Myometrial cell (primary cell): ENCODE measurements around the gene TBC1D19. TPM values are rescaled to one million over a fixed set of nuclear protein-coding genes. Genes with fewer than 3 reads are reported as not detected.

Experiments used
- total RNA-seq: library from RNA; depleted of rRNA; stranded (reverse); fragments of >200 nt; gene quantifications from 2 replicates; pipeline ENCODE4 v1.2.3, GENCODE V29; 2015

The TBC1D19 gene, protein sequence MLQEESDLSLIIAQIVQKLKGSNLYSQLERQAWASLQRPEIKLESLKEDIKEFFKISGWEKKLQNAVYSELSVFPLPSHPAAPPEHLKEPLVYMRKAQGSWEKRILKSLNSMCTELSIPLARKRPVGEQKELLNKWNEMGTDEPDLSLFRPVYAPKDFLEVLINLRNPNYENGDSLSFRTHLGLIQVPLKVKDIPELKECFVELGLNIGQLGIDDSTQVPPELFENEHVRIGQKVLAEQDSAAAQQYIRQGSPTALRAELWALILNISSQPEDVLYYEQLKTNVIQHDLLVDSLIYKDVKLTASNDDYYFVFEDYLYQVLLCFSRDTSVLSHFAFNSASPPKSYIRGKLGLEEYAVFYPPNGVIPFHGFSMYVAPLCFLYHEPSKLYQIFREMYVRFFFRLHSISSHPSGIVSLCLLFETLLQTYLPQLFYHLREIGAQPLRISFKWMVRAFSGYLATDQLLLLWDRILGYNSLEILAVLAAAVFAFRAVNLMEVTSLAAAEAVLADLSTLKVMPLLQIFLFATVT
- total RNA-seq, result 17.0 and 20.4 TPM in 2 replicates

DNA sequence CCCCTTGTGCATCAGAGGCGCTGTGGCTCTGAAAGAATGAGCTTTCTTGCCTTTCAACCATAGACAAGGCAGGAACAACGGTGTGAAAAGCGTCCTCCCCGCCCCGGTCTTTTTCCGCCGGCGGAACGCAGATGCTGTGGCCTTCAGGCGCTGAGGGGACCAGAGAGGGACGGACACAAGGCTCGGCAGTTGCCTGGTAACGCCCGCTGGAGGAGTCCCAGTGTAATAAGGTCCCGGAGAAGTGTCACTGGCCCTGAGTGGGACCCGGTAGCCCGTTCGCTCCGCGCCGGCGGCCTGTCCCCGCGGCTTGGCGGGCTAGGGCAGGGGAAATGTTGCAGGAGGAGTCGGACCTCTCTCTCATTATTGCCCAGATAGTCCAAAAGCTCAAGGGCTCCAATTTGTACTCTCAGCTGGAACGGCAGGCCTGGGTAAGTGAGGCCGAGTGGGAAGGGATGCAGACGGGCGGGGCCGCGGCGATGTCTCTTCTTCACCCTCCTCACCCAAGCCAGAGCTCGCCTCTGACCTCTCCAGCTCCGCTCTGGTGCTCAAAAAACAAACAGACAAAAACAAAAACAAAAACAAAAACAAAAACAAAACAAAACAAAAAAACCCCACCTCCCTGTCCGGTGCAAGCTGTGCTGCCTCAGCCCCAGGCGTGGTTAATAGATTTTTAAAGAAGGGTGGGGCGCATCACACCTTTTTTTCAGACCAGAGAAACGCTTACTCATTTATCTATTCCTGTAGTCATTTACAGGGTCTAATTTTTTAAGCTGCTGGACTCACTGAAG, at the start of gene TBC1D19:
TBC1D19 (plus strand) TSS at position 220 of the 788 bp plus-strand sequence; CDS start at position 330, 110 bp downstream.

Other genes starting within 250 kb of the TBC1D19 start
- gene CCKAR, start 93.6 kb upstream of the TBC1D19 start, total RNA-seq, result not detected in 2 replicates